ENCODE measurements around the gene KCNG3. TPM values are rescaled to one million over a fixed set of nuclear protein-coding genes. Genes with fewer than 3 reads are reported as not detected.

KCNG3 gene
- total and polyA plus RNA-seq, 10 donors, result 0.10 TPM; not detected in 9

DNA sequence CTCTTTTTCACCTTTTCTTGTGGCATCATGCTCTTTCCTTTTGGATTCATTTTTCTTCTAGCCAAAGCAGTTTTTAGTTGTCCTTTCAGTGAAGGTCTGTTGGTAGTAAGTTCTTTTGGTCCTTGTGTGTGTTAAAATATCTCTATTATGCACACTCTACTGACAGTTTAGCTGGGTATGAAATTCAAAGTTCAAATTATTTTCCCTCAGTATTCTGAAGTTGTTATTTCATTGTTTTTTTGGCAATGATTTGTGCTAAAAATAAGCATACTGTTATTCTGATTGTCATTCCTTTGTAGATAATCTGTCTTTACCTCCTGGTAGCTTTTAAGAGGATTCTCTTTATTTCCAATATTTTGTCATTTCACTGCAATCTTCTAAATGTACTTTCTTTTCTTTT lies 79.6 kb downstream of the KCNG3 start:
- Histone ChIP-seq H3K4me1 (no peaks in the 10 kb centered on the region), H3K9me3 (peaks cover 10 to 36% (median 26%) of the 10 kb centered on the region in 8 donors), H3K4me3 (no peak overlapping the region), H3K27me3 (replicated peaks in 1 of 7) (no peaks in the 10 kb centered on the region), H3K36me3 (no peaks in the 10 kb centered on the region), H3K27ac (no peak overlapping the region)
- DNase-seq, result no peak
- TF ChIP-seq POLR2A (IDR thresholded peaks at IDR 0.05) (no peak), POLR2AphosphoS5 (IDR thresholded peaks at IDR 0.05) (no peak), CTCF (IDR thresholded peaks at IDR 0.05 in 8 of 11, conservative IDR thresholded peaks at IDR 0.05 in 3 of 11) (no peak)
- intact Hi-C loops (cut with DNase I; ENCODE audit: low total_unique reads), result no loop called here

DNA sequence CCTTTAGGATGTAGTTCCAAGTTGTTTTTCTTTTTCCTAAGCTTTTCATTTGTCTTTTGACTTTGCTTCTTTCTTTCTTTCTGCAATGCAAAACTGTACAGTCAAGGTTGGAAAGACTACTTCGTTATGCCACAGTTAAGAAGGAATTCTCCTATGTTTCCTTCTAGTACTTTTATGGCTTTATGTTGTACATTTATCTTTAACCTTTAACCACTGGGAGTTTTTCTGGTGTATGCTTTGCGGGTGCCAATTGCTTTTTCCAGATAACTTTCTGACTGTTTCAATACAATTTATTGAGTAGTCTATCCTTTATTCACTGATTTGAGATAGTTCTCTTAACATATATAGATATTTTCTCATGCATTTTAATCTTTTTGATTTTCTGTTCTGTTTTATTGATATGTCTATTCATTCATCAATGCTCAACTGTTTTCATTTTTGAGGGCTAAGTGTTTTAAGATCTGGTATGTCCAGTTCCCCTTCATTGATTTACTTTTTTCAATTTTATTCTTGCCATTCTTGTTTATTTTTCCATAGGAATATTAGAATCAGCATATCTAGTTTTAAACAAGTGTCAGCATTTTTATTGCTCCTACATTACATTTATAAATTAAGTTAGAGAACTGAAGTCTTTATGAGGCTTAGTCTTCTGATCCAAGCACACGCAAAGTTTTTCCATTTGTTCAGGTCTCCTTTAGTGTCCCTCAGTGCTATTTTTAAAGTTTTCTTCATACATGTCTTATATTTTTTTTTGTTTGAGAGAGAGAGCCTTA lies 82.9 kb downstream of the KCNG3 start:
- Histone ChIP-seq H3K27ac (no peak overlapping the region), H3K36me3 (no peaks in the 10 kb centered on the region), H3K4me1 (no peaks in the 10 kb centered on the region), H3K27me3 (replicated peaks in 1 of 7) (peaks cover 0 to 13% (median 0%) of the 10 kb centered on the region in 7 donors), H3K4me3 (no peak overlapping the region), H3K9me3 (peaks cover 10 to 33% (median 26%) of the 10 kb centered on the region in 8 donors)
- TF ChIP-seq POLR2AphosphoS5 (IDR thresholded peaks at IDR 0.05), result no peak
- TF ChIP-seq CTCF (IDR thresholded peaks at IDR 0.05 in 8 of 11, conservative IDR thresholded peaks at IDR 0.05 in 3 of 11), result no peak
- no peak for TF ChIP-seq POLR2A (IDR thresholded peaks at IDR 0.05)
- DNase-seq, result no peak
- intact Hi-C loops (cut with DNase I; ENCODE audit: low total_unique reads), result no loop called here
- WGBS, 5 donors, result 84 to 93% (median 87%) methylated on average over 3 of the region's 3 CpGs

DNA sequence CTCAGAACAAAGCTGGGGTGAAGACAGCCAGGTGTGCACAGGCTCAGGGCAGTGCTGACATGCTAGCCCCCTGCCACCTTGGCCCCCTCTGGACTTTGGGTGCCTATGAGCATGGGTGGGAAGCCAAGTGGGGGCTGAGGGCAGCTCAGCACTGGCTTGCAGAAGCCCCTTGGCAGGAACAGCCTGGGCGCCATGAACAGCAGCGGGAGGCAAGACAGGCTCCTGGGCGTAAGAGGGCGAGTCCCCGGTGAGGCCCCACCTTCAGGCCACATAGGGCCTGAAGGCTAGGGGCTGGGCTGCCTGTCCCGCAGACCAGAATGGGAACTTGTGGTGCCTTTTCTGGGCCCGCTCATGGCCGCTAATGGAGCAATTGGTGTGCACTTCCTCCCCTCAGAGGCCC lies 85.8 kb downstream of the KCNG3 start:
- intact Hi-C loops (cut with DNase I; ENCODE audit: low total_unique reads), result no loop called here
- Histone ChIP-seq H3K27ac (no peak overlapping the region), H3K36me3 (no peaks in the 10 kb centered on the region), H3K27me3 (replicated peaks in 1 of 7) (peaks cover 0 to 13% (median 0%) of the 10 kb centered on the region in 7 donors), H3K4me1 (no peaks in the 10 kb centered on the region), H3K9me3 (peaks cover 0 to 5% (median 1%) of the 10 kb centered on the region in 8 donors), H3K4me3 (no peak overlapping the region)
- 64 to 96% (median 95%) methylated on average over 3 to 8 of the region's 8 CpGs for whole genome bisulfite sequencing, 5 donors
- TF ChIP-seq CTCF (IDR thresholded peaks at IDR 0.05 in 8 of 11, conservative IDR thresholded peaks at IDR 0.05 in 3 of 11) (no peak), POLR2A (IDR thresholded peaks at IDR 0.05) (no peak), POLR2AphosphoS5 (IDR thresholded peaks at IDR 0.05) (no peak)
- DNase-seq, result no peak

GRCh38 chr2:42407476-42407875 lies 86.3 kb downstream of the KCNG3 start:
- Histone ChIP-seq H3K4me1 (no peaks in the 10 kb centered on the region), H3K27ac (no peak overlapping the region), H3K36me3 (no peaks in the 10 kb centered on the region), H3K9me3 (peaks cover 0 to 3% (median 0%) of the 10 kb centered on the region in 8 donors), H3K27me3 (replicated peaks in 1 of 7) (peaks cover 0 to 13% (median 0%) of the 10 kb centered on the region in 7 donors), H3K4me3 (no peak overlapping the region)
- intact Hi-C loops (cut with DNase I; ENCODE audit: low total_unique reads), result no loop called here
- TF ChIP-seq POLR2A (IDR thresholded peaks at IDR 0.05), result no peak
- TF ChIP-seq CTCF (IDR thresholded peaks at IDR 0.05 in 8 of 11, conservative IDR thresholded peaks at IDR 0.05 in 3 of 11), result no peak
- no peak for TF ChIP-seq POLR2AphosphoS5 (IDR thresholded peaks at IDR 0.05)
- 82 to 90% (median 87%) methylated on average over 1 to 6 of the region's 6 CpGs for whole genome bisulfite sequencing, 5 donors
- DNase-seq, result no peak

Data from spleen (tissue), 11 donors.